Gastroesophageal sphincter (tissue), 4 donors: ENCODE results near the gene PNKD. TPM values are rescaled to one million over a fixed set of nuclear protein-coding genes. Genes with fewer than 3 reads are reported as not detected.

Experiments
- ATAC-seq: fragments of 150-250 bp; one replicate; pipeline ENCODE4 v1.9.1; 2016; ENCODE audit warnings: mild to moderate bottlenecking, moderate library complexity
- H3K27ac ChIP-seq, 4 donors: fragments of 200-600 bp; sonication (generic) in 3 of 4; 1 replicate in 3 of 4; 2 replicates in 1 of 4; pipeline ENCODE4 v1.5.1; 2016 to 2019
- H3K27me3 ChIP-seq: fragments of 200-600 bp; sonication (generic); one replicate; pipeline ENCODE4 v1.5.1; 2019
- H3K36me3 ChIP-seq, 2 donors: fragments of 200-600 bp; sonication (generic); one replicate each; pipeline ENCODE4 v1.5.1; 2019; ENCODE audit warnings: control low read depth in 1 of 2
- H3K4me1 ChIP-seq, 3 donors: fragments of 200-600 bp; sonication (generic); 1 replicate in 2 of 3; 2 replicates in 1 of 3; pipeline ENCODE4 v1.5.1; 2016 to 2019; ENCODE audit warnings: control low read depth in 2 of 3
- H3K4me3 ChIP-seq, 2 donors: fragments of 200-600 bp; sonication (generic); one replicate each; pipeline ENCODE4 v1.5.1; 2019; ENCODE audit warnings: mild to moderate bottlenecking in 1 of 2, moderate library complexity in 1 of 2
- H3K9me3 ChIP-seq, 3 donors: fragments of 200-600 bp; sonication (generic); one replicate each; pipeline ENCODE4 v1.5.1; 2017 to 2019; ENCODE audit warnings: control low read depth in 2 of 3
- EP300 ChIP-seq: sonication (generic); formaldehyde crosslinking; IDR thresholded peaks from one replicate; pipeline ENCODE4 v1.6.1; 2017; ENCODE audit warnings: antibody characterized with exemption, mild to moderate bottlenecking
- POLR2A ChIP-seq, 2 donors: fragments of 450-650 bp; IDR thresholded peaks; one replicate each; pipeline ENCODE4 v1.6.1; 2017; ENCODE audit warnings: antibody characterized with exemption in 2 of 2, mild to moderate bottlenecking in 2 of 2, moderate library complexity in 1 of 2
- POLR2AphosphoS5 ChIP-seq: sonication (generic); formaldehyde crosslinking; IDR thresholded peaks from one replicate; pipeline ENCODE4 v1.6.1; 2017; ENCODE audit warnings: antibody characterized with exemption
- WGBS, 2 donors: methylation state at CpG; one replicate each; pipeline ENCODE4 v1.1.5; 2018; ENCODE audit warnings: low coverage in 1 of 2; 5-methylcytosine and 5-hydroxymethylcytosine counted together
- total RNA-seq, 4 donors: library from RNA; depleted of rRNA; stranded (reverse); fragments of >200 nt; gene quantifications; one replicate each; pipeline ENCODE4 v1.1.0, GENCODE V29; 2016
- TF ChIP-seq, protein P1 (sequence below), 4 experiments: fragments of 200-600 bp in 2 of 4; fragments of 450-650 bp in 2 of 4; sonication (generic) in 1 of 4; IDR thresholded peaks; one replicate each; pipeline ENCODE4 v1.5.1; 2017 to 2019; ENCODE audit warnings: antibody characterized with exemption in 4 of 4, mild to moderate bottlenecking in 2 of 4, moderate library complexity in 2 of 4

Gene PNKD
- total RNA-seq, 4 donors from 2014 or later, result 48.6 to 60.2 (median 56.9) TPM

DNA sequence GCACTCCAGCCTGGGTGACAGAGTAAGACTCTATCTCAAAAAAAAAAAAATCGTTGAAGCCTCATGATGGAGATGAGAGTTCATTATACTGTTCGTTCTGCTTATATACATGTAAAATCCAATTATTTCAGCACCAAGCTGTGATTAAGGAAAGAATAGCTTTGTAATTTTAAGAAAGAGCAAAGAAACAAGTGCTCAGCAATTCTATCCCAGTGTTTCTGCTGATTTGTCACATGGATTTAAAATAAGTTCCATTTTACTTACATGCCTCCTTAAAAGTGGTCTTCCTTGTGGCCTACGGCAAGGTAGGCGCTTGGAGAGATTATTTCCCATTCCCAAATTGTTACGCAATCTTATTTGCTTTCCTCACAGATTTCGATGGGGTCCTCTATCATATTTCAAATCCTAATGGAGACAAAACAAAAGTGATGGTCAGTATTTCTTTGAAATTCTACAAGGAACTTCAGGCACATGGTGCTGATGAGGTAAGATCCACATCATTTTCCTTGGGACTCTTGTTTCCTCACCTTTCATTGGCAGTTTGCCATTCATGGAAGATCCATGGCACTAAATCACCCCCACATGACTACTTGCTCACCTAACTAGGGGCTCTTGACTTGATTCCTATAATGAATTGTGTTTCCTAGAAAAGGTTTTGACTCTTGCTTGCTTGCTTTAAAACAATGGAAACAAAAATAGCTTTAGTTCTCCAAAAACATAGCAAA is 41.8 kb upstream of the PNKD start:
- H3K4me3 ChIP-seq, result no peak overlapping the region
- TF ChIP-seq POLR2A (IDR thresholded peaks at IDR 0.05), result no peak
- no peak for TF ChIP-seq EP300
- peaks cover 4 to 55% (median 7%) of the 10 kb centered on the region in 3 donors for H3K4me1 ChIP-seq
- ATAC-seq, result no peak
- H3K27me3 ChIP-seq, result no peaks in the 10 kb centered on the region
- H3K27ac ChIP-seq, result peak overlapping the region; percentile 40 to 68 (median 56)
- H3K9me3 ChIP-seq, result no peaks in the 10 kb centered on the region
- WGBS, 2 donors, result 83 to 85% methylated on average over 5 to 6 of the region's 6 CpGs
- H3K36me3 ChIP-seq, result peaks cover 0 to 89% of the 10 kb centered on the region in 2 donors

DNA sequence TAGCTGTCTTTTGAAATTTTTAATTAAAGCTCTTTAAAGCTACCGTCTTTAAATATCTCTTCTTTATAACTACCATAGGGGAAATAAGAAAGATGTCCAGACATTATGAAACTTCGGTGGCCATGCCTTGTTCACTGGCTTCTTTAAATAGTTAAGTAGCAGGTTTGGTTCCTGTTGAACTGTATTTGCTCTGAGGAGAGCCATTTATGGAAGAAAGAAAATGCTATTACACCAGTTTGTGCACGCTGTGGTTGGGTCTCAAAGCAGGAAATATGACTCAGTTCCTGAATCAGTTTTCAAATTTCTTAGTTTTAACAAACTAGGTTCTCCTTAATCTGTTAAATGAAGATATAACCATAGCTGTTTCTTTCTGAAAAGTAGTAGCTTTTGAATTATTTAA is 41.1 kb upstream of the PNKD start:
- 18 to 37% methylated on average over 3 of the region's 3 CpGs for WGBS, 2 donors
- Histone ChIP-seq H3K27ac (peak overlapping the region; percentile 40 to 68 (median 58)), H3K27me3 (no peaks in the 10 kb centered on the region), H3K9me3 (no peaks in the 10 kb centered on the region), H3K4me1 (peaks cover 4 to 53% (median 7%) of the 10 kb centered on the region in 3 donors), H3K36me3 (peaks cover 0 to 94% of the 10 kb centered on the region in 2 donors), H3K4me3 (no peak overlapping the region)
- peak; percentile 62 for ATAC-seq
- TF ChIP-seq, protein P1, sequence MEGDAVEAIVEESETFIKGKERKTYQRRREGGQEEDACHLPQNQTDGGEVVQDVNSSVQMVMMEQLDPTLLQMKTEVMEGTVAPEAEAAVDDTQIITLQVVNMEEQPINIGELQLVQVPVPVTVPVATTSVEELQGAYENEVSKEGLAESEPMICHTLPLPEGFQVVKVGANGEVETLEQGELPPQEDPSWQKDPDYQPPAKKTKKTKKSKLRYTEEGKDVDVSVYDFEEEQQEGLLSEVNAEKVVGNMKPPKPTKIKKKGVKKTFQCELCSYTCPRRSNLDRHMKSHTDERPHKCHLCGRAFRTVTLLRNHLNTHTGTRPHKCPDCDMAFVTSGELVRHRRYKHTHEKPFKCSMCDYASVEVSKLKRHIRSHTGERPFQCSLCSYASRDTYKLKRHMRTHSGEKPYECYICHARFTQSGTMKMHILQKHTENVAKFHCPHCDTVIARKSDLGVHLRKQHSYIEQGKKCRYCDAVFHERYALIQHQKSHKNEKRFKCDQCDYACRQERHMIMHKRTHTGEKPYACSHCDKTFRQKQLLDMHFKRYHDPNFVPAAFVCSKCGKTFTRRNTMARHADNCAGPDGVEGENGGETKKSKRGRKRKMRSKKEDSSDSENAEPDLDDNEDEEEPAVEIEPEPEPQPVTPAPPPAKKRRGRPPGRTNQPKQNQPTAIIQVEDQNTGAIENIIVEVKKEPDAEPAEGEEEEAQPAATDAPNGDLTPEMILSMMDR (IDR thresholded peaks at IDR 0.05), result no peak
- TF ChIP-seq POLR2AphosphoS5 (no peak), EP300 (no peak), POLR2A (IDR thresholded peaks at IDR 0.05) (no peak)

DNA sequence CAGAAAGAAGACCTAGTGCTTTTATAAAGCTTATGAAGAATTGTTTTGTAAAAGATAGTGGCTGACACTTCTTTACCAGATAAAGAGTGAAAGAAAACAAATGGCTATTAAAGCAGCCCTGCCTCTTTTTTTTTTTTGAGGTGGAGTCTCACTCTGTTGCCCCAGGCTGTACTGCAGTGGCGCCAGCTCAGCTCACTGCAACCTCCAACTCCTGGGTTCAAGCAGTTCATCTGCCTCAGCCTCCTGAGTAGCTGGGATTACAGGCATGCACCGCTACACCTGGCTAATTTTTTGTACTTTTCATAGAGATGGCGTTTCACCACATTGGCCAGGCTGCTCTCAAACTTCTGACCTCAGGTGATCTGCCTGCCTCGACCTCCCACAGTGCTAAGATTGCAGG is 40.5 kb upstream of the PNKD start:
- no peak for TF ChIP-seq POLR2AphosphoS5
- TF ChIP-seq, protein P1 (IDR thresholded peaks at IDR 0.05), result no peak
- TF ChIP-seq EP300, result no peak
- no peak for TF ChIP-seq POLR2A (IDR thresholded peaks at IDR 0.05)
- peaks cover 4 to 48% (median 7%) of the 10 kb centered on the region in 3 donors for H3K4me1 ChIP-seq
- no peaks in the 10 kb centered on the region for H3K9me3 ChIP-seq
- no peaks in the 10 kb centered on the region for H3K27me3 ChIP-seq
- H3K27ac ChIP-seq, result peak overlapping the region in 3 of 4 donors; percentile 52 to 68 (median 64)
- no peak overlapping the region for H3K4me3 ChIP-seq
- peaks cover 0 to 94% of the 10 kb centered on the region in 2 donors for H3K36me3 ChIP-seq
- no peak for ATAC-seq
- 70 to 76% methylated on average over 3 to 4 of the region's 4 CpGs for WGBS, 2 donors

GRCh38 chr2:218230882-218231281 is 39.4 kb upstream of the PNKD start:
- TF ChIP-seq POLR2AphosphoS5, result no peak
- TF ChIP-seq, protein P1 (IDR thresholded peaks at IDR 0.05), result peak in 1 of 4 experiments; percentile 8
- Histone ChIP-seq H3K4me3 (no peak overlapping the region), H3K27me3 (no peaks in the 10 kb centered on the region), H3K4me1 (peaks cover 4 to 48% (median 7%) of the 10 kb centered on the region in 3 donors), H3K27ac (peak overlapping the region in 1 of 4 donors; percentile 64), H3K36me3 (peaks cover 0 to 96% of the 10 kb centered on the region in 2 donors), H3K9me3 (no peaks in the 10 kb centered on the region)
- 0% methylated on average over 1 of the region's 1 CpG for WGBS, 2 donors
- no peak for ATAC-seq

DNA sequence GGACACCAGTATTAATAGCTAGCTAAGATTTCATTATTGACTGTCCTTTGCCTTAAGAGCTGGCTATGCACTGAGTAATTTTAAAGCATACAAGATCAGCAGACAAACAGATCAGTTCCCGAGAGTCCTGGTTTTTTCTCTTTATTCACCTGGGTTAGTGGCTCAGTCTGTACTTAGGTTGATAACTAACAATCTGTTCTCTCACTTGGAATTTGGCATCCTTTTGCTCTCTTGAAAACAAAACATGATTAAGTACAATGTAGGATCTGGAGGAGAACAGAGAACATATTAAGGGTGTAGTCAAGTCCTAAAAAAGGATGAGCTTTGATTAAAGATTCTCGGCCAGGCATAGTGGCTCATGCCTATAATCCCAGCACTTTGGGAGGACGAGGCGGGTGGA is 36.8 kb upstream of the PNKD start:
- 57% methylated on average over 2 of the region's 4 CpGs; no CpG with 5 or more reads in 1 of the 2 donors for WGBS, 2 donors
- peaks cover 0 to 97% of the 10 kb centered on the region in 2 donors for H3K36me3 ChIP-seq
- no peak overlapping the region for H3K4me3 ChIP-seq
- TF ChIP-seq POLR2AphosphoS5 (no peak), POLR2A (IDR thresholded peaks at IDR 0.05) (no peak), EP300 (no peak)
- TF ChIP-seq, protein P1 (IDR thresholded peaks at IDR 0.05), result no peak
- peaks cover 4 to 39% (median 6%) of the 10 kb centered on the region in 3 donors for H3K4me1 ChIP-seq
- H3K27ac ChIP-seq, result peak overlapping the region in 1 of 4 donors; percentile 13
- H3K27me3 ChIP-seq, result no peaks in the 10 kb centered on the region
- ATAC-seq, result no peak
- no peaks in the 10 kb centered on the region for H3K9me3 ChIP-seq
